H9 (cell line): ENCODE measurements around the gene PLD1. TPM values are rescaled to one million over a fixed set of nuclear protein-coding genes. Genes with fewer than 3 reads are reported as not detected.

ENCODE experiments used
- DNase-seq: peaks from one replicate; pipeline ENCODE4 v3.0.0-alpha.2; 2017
- H2AFZ ChIP-seq: one replicate; pipeline ENCODE4 v1.6.1; 2013; ENCODE audit warnings: mild to moderate bottlenecking, low read length, control low read depth, moderate library complexity
- H2AK5ac ChIP-seq: 2 replicates; pipeline ENCODE4 v1.6.1; 2013; ENCODE audit warnings: low read length, control low read depth, mixed read lengths; ENCODE audit not compliant: insufficient read length
- H2BK120ac ChIP-seq: one replicate; pipeline ENCODE4 v1.6.1; 2013; ENCODE audit warnings: low read depth, mild to moderate bottlenecking, low read length, control low read depth, inconsistent platforms; ENCODE audit not compliant: poor library complexity, severe bottlenecking
- H2BK12ac ChIP-seq: 2 replicates; pipeline ENCODE4 v1.6.1; 2013; ENCODE audit warnings: low read length, control low read depth, mixed read lengths, low read depth; ENCODE audit not compliant: insufficient read length
- H2BK15ac ChIP-seq: 2 replicates; pipeline ENCODE4 v1.6.1; 2013; ENCODE audit warnings: low read depth, low read length, control low read depth
- H2BK20ac ChIP-seq: one replicate; pipeline ENCODE4 v1.6.1; 2013; ENCODE audit warnings: low read depth, mild to moderate bottlenecking, low read length, control low read depth, inconsistent platforms; ENCODE audit not compliant: poor library complexity, severe bottlenecking
- H2BK5ac ChIP-seq: 2 replicates; pipeline ENCODE4 v1.6.1; 2013; ENCODE audit warnings: low read length, control low read depth, mixed read lengths; ENCODE audit not compliant: insufficient read length
- H3K14ac ChIP-seq: 2 replicates; pipeline ENCODE4 v1.6.1; 2013; ENCODE audit warnings: low read length, control low read depth; ENCODE audit not compliant: insufficient read depth
- H3K18ac ChIP-seq: 2 replicates; pipeline ENCODE4 v1.6.1; 2013; ENCODE audit warnings: low read depth, mild to moderate bottlenecking, mixed read lengths, low read length, control low read depth; ENCODE audit not compliant: insufficient read length
- H3K23ac ChIP-seq: 2 replicates; pipeline ENCODE4 v1.6.1; 2013; ENCODE audit warnings: low read length, control low read depth, mixed read lengths, low read depth; ENCODE audit not compliant: insufficient read length
- H3K23me2 ChIP-seq: 2 replicates; pipeline ENCODE4 v1.6.1; 2013; ENCODE audit warnings: low read depth, mild to moderate bottlenecking, mixed read lengths, low read length, control low read depth; ENCODE audit not compliant: insufficient read length, poor library complexity, severe bottlenecking
- H3K27ac ChIP-seq: 2 replicates; pipeline ENCODE4 v1.5.1; 2013; ENCODE audit warnings: low read length, control low read depth, mixed read lengths, low read depth; ENCODE audit not compliant: insufficient read length
- H3K27me3 ChIP-seq: 2 replicates; pipeline ENCODE4 v1.6.1; 2013; ENCODE audit warnings: low read length, control low read depth, inconsistent platforms; ENCODE audit not compliant: insufficient read depth
- H3K4ac ChIP-seq: 2 replicates; pipeline ENCODE4 v1.6.1; 2013; ENCODE audit warnings: low read depth, mild to moderate bottlenecking, control low read depth, inconsistent platforms, low read length, moderate library complexity
- H3K4me1 ChIP-seq: 2 replicates; pipeline ENCODE4 v1.6.1; 2013; ENCODE audit warnings: low read length, control low read depth, inconsistent platforms; ENCODE audit not compliant: insufficient read depth
- H3K4me2 ChIP-seq: 2 replicates; pipeline ENCODE4 v1.6.1; 2013; ENCODE audit warnings: low read length, control low read depth, mixed read lengths; ENCODE audit not compliant: insufficient read length, insufficient read depth
- H3K56ac ChIP-seq: 2 replicates; pipeline ENCODE4 v1.6.1; 2013; ENCODE audit warnings: low read depth, mild to moderate bottlenecking, mixed read lengths, low read length, control low read depth; ENCODE audit not compliant: insufficient read length
- H3K79me1 ChIP-seq: 2 replicates; pipeline ENCODE4 v1.6.1; 2013; ENCODE audit warnings: low read depth, mild to moderate bottlenecking, moderate library complexity, low read length, control low read depth, inconsistent platforms; ENCODE audit not compliant: insufficient read depth, poor library complexity, severe bottlenecking
- H3K79me2 ChIP-seq: 2 replicates; pipeline ENCODE4 v1.6.1; 2013; ENCODE audit warnings: low read length, control low read depth, inconsistent platforms; ENCODE audit not compliant: insufficient read depth
- H3K9ac ChIP-seq: 2 replicates; pipeline ENCODE4 v1.6.1; 2013; ENCODE audit warnings: low read length, control low read depth, mixed read lengths; ENCODE audit not compliant: insufficient read length; ENCODE audit errors: extremely low read depth
- H3K9me3 ChIP-seq: one replicate; pipeline ENCODE4 v1.6.1; 2013; ENCODE audit warnings: low read depth, low read length, inconsistent platforms; ENCODE audit not compliant: control insufficient read depth
- H3T11ph ChIP-seq: one replicate; pipeline ENCODE4 v1.6.1; 2013; ENCODE audit warnings: mild to moderate bottlenecking, low read length, control low read depth, inconsistent platforms
- H4K20me1 ChIP-seq: one replicate; pipeline ENCODE4 v1.6.1; 2013; ENCODE audit not compliant: control insufficient read depth, insufficient read length, insufficient read depth
- H4K5ac ChIP-seq: 2 replicates; pipeline ENCODE4 v1.6.1; 2013; ENCODE audit warnings: low read depth, mild to moderate bottlenecking, mixed read lengths, low read length, control low read depth; ENCODE audit not compliant: insufficient read length
- H4K8ac ChIP-seq: replicated peaks from 2 replicates; pipeline ENCODE4 v1.6.1; 2013; ENCODE audit warnings: low read length, control low read depth, mixed read lengths, low read depth; ENCODE audit not compliant: insufficient read length
- H4K91ac ChIP-seq: 2 replicates; pipeline ENCODE4 v1.6.1; 2013; ENCODE audit warnings: low read depth, mild to moderate bottlenecking, moderate library complexity, mixed read lengths, low read length, control low read depth; ENCODE audit not compliant: insufficient read length
- H3K27ac Mint-ChIP-seq, 3 experiments: 2 replicates in 2 of 3; 3 replicates in 1 of 3; pipeline ENCODE4 v1.8.0; 2020 to 2021; ENCODE audit warnings: mixed read lengths in 3 of 3, mild to moderate bottlenecking in 1 of 3, moderate library complexity in 1 of 3
- H3K27me3 Mint-ChIP-seq: 2 replicates; pipeline ENCODE4 v1.8.0; 2021; ENCODE audit warnings: low read depth, mild to moderate bottlenecking, moderate library complexity, mixed read lengths
- H3K36me3 Mint-ChIP-seq, 3 experiments: 2 replicates in 2 of 3; 3 replicates in 1 of 3; pipeline ENCODE4 v1.8.0; 2020 to 2021; ENCODE audit warnings: low read depth in 3 of 3, mixed read lengths in 3 of 3; ENCODE audit not compliant: insufficient read depth in 1 of 3
- H3K4me1 Mint-ChIP-seq, 2 experiments: 2 replicates each; pipeline ENCODE4 v1.8.0; 2020; ENCODE audit warnings: mixed read lengths in 2 of 2
- H3K4me3 Mint-ChIP-seq, 2 experiments: 2 replicates in 1 of 2; 3 replicates in 1 of 2; pipeline ENCODE4 v1.8.0; 2020 to 2021; ENCODE audit warnings: mild to moderate bottlenecking in 2 of 2, mixed read lengths in 2 of 2, moderate library complexity in 1 of 2
- H3K9me3 Mint-ChIP-seq, 2 experiments: 2 replicates in 1 of 2; 3 replicates in 1 of 2; pipeline ENCODE4 v1.8.0; 2020; ENCODE audit warnings: mild to moderate bottlenecking in 2 of 2, mixed read lengths in 2 of 2, moderate library complexity in 1 of 2
- WGBS: extraction: QIAGEN DNeasy Blood & Tissue Kit; methylation state at CpG from one replicate; pipeline ENCODE4 v1.1.7; 2013; ENCODE audit warnings: missing lambda C conversion rate, low lambda C conversion rate, mixed read lengths; ENCODE audit not compliant: insufficient read length; ENCODE audit errors: extremely low coverage; 5-methylcytosine and 5-hydroxymethylcytosine counted together
- total RNA-seq: library from RNA; stranded (reverse); gene quantifications from 2 replicates; pipeline ENCODE4 v1.2.1, GENCODE V29; 2021
- TF ChIP-seq, protein P1 (sequence below): fragments of 200-600 bp; sonication (generic); conservative IDR thresholded peaks from 3 replicates; pipeline ENCODE4 v1.8.0; 2021; ENCODE audit warnings: antibody characterized with exemption, mild to moderate bottlenecking

The PLD1 gene
- total RNA-seq, 1 experiment from 2014 or later: 1.8 TPM

DNA sequence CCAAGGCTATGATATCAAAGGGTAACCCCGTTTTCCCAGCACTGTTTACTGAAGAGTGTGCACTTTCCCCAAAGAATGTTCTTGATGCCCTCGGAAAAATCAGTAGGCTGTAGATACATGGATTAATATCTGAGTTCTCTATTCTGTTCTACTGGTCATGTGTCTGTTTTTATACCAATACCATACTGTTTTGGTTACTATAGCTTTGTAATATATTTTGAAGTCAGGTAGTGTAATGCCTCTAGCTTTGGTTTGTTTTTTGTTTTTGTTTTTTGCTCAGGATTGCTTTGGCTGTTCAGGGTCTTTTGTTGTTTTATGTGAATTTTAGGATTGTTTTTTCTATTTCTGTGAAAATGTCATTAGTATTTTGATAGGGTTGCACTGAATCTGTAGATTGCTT, 95.1 kb downstream of the PLD1 start:
- peaks cover 4% of the 10 kb centered on the region; the same call in 1 of the 2 replicates for H3K4me1 ChIP-seq
- H4K5ac ChIP-seq: no peak overlapping the region
- no peak overlapping the region for H2AK5ac ChIP-seq
- H3K9ac ChIP-seq: no peak overlapping the region
- H3T11ph ChIP-seq: no peak overlapping the region
- no peak overlapping the region for H2BK15ac ChIP-seq
- no peak overlapping the region for H3K23ac ChIP-seq
- H3K79me1 ChIP-seq: no peaks in the 10 kb centered on the region
- no peak overlapping the region for H3K18ac ChIP-seq
- TF ChIP-seq, protein P1, sequence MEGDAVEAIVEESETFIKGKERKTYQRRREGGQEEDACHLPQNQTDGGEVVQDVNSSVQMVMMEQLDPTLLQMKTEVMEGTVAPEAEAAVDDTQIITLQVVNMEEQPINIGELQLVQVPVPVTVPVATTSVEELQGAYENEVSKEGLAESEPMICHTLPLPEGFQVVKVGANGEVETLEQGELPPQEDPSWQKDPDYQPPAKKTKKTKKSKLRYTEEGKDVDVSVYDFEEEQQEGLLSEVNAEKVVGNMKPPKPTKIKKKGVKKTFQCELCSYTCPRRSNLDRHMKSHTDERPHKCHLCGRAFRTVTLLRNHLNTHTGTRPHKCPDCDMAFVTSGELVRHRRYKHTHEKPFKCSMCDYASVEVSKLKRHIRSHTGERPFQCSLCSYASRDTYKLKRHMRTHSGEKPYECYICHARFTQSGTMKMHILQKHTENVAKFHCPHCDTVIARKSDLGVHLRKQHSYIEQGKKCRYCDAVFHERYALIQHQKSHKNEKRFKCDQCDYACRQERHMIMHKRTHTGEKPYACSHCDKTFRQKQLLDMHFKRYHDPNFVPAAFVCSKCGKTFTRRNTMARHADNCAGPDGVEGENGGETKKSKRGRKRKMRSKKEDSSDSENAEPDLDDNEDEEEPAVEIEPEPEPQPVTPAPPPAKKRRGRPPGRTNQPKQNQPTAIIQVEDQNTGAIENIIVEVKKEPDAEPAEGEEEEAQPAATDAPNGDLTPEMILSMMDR: no peak
- H3K79me2 ChIP-seq: no peaks in the 10 kb centered on the region
- no peak overlapping the region for H4K8ac ChIP-seq
- H3K56ac ChIP-seq: no peak overlapping the region
- no peaks in the 10 kb centered on the region for H4K20me1 ChIP-seq
- Mint-ChIP-seq H3K4me1 (peaks cover 19 to 20% of the 10 kb centered on the region in 2 experiments), H3K27me3 (no peaks in the 10 kb centered on the region), H3K27ac (no peak overlapping the region), H3K9me3 (peaks cover 11 to 13% of the 10 kb centered on the region in 2 experiments), H3K36me3 (peaks cover 3 to 13% (median 5%) of the 10 kb centered on the region in 3 experiments; a peak in 6 of 7 replicates), H3K4me3 (no peak overlapping the region)
- no peak overlapping the region for H2AFZ ChIP-seq
- H2BK5ac ChIP-seq: no peak overlapping the region
- H3K27ac ChIP-seq: no peak overlapping the region
- no peaks in the 10 kb centered on the region for H3K23me2 ChIP-seq
- DNase-seq: no peak
- H3K14ac ChIP-seq: no peak overlapping the region
- no peak overlapping the region for H4K91ac ChIP-seq
- H3K9me3 ChIP-seq: no peaks in the 10 kb centered on the region
- no peaks in the 10 kb centered on the region for H3K27me3 ChIP-seq
- no peak overlapping the region for H2BK120ac ChIP-seq
- no peak overlapping the region for H2BK12ac ChIP-seq
- no peak overlapping the region for H3K4me2 ChIP-seq
- no peak overlapping the region for H2BK20ac ChIP-seq
- H3K4ac ChIP-seq: no peak overlapping the region
- WGBS: no CpG with 5 or more reads among the region's 2 CpGs
